PC-3 (cell line): ENCODE data around the gene RASAL1. TPM values are rescaled to one million over a fixed set of nuclear protein-coding genes. Genes with fewer than 3 reads are reported as not detected.

ENCODE experiments used
- ATAC-seq: fragments of 200-7000 bp; cut with Tn5 transposase; 2 replicates; pipeline ENCODE4 v1.9.1; 2020; ENCODE audit warnings: mild to moderate bottlenecking, moderate library complexity
- BruUV-seq: library from RNA; stranded (reverse); fragments of 400-500 nt; replicated peaks from 2 replicates; lab custom pipeline; 2021; lab: Mats Ljungman, UMichigan
- CTCF ChIA-PET: fragments of 300-600 bp; sonication (Branson Sonifier 250); formaldehyde crosslinking; loops from one replicate; lab custom pipeline; 2022; ENCODE audit warnings: antibody characterized with exemption; lab: Charles Lee
- POLR2A ChIA-PET: fragments of 300-600 bp; sonication (Branson Sonifier 250); formaldehyde crosslinking; loops from one replicate; lab custom pipeline; 2022; ENCODE audit warnings: antibody characterized with exemption; ENCODE audit not compliant: unreplicated experiment; lab: Charles Lee
- DNase-seq: peaks from one replicate; pipeline ENCODE4 v3.0.0-alpha.2; 2015
- H2AFZ ChIP-seq: fragments of 300-600 bp; sonication (generic); 2 replicates; pipeline ENCODE4 v1.6.0; 2016; ENCODE audit warnings: antibody characterized with exemption, low read length
- H3F3A ChIP-seq: fragments of 300-600 bp; sonication (generic); one replicate; pipeline ENCODE4 v1.6.0; 2017; ENCODE audit warnings: antibody characterized with exemption, low read length, control low read depth, mild to moderate bottlenecking; ENCODE audit not compliant: unreplicated experiment
- H3K27ac ChIP-seq: fragments of 300-600 bp; sonication (generic); 2 replicates; pipeline ENCODE4 v1.5.1; 2016; ENCODE audit warnings: mild to moderate bottlenecking, low read length
- H3K27me3 ChIP-seq: fragments of 300-600 bp; sonication (generic); 2 replicates; pipeline ENCODE4 v1.6.1; 2016; ENCODE audit warnings: low read length, mixed read lengths
- H3K36me3 ChIP-seq: fragments of 300-600 bp; sonication (generic); 2 replicates; pipeline ENCODE4 v1.6.1; 2016; ENCODE audit warnings: low read depth, mixed run types, low read length, mixed read lengths
- H3K4me1 ChIP-seq: fragments of 300-600 bp; sonication (generic); 2 replicates; pipeline ENCODE4 v1.5.1; 2016; ENCODE audit warnings: low read length; ENCODE audit not compliant: insufficient read depth
- H3K4me2 ChIP-seq: fragments of 300-600 bp; sonication (generic); 2 replicates; pipeline ENCODE4 v1.6.0; 2016; ENCODE audit warnings: low read length
- H3K4me3 ChIP-seq: fragments of 300-600 bp; sonication (generic); 2 replicates; pipeline ENCODE4 v1.5.1; 2016; ENCODE audit warnings: mild to moderate bottlenecking, low read length, mixed read lengths
- H3K79me2 ChIP-seq: fragments of 300-600 bp; sonication (generic); 2 replicates; pipeline ENCODE4 v1.6.1; 2017; ENCODE audit warnings: low read length, mixed read lengths
- H3K9ac ChIP-seq: fragments of 300-600 bp; sonication (generic); 2 replicates; pipeline ENCODE4 v1.6.0; 2016; ENCODE audit warnings: mild to moderate bottlenecking, low read length
- H3K9me2 ChIP-seq: fragments of 300-600 bp; sonication (generic); replicated peaks from 2 replicates; pipeline ENCODE4 v1.6.1; 2016; ENCODE audit warnings: mixed run types, low read length, mixed read lengths
- H3K9me3 ChIP-seq: fragments of 300-600 bp; sonication (generic); 2 replicates; pipeline ENCODE4 v1.6.1; 2016; ENCODE audit warnings: low read length, mixed read lengths
- H4K20me1 ChIP-seq: fragments of 300-600 bp; sonication (generic); 2 replicates; pipeline ENCODE4 v1.6.1; 2016; ENCODE audit warnings: low read length, mixed read lengths
- CTCF ChIP-seq: fragments of 300-600 bp; sonication (generic); conservative IDR thresholded peaks from 2 replicates; pipeline ENCODE4 v1.5.1; 2017; ENCODE audit warnings: antibody characterized with exemption, low read depth, mild to moderate bottlenecking, low read length
- EZH2 ChIP-seq: fragments of 300-600 bp; sonication (generic); IDR thresholded peaks from one replicate; pipeline ENCODE4 v1.6.1; 2017; ENCODE audit warnings: antibody characterized with exemption, mild to moderate bottlenecking, low read length; ENCODE audit not compliant: unreplicated experiment
- EZH2phosphoT487 ChIP-seq: fragments of 300-600 bp; sonication (generic); IDR thresholded peaks from 2 replicates; pipeline ENCODE4 v1.6.1; 2018; ENCODE audit warnings: mild to moderate bottlenecking, antibody characterized with exemption, low read length, borderline replicate concordance
- intact Hi-C: fragments of 100-400 bp; cut with micrococcal nuclease; formaldehyde crosslinking; loops from 2 replicates; pipeline ENCODE4 v1.9.0; 2023
- total RNA-seq: library from RNA; depleted of rRNA; stranded (reverse); fragments of >200 nt; gene quantifications from 2 replicates; pipeline ENCODE4 v1.2.3, GENCODE V29; 2014

RASAL1 gene
- total RNA-seq, 1 experiment from 2014 or later = 0.66 TPM

GRCh38 chr12:113120670-113121370, 14.7 kb downstream of the RASAL1 start:
- Histone ChIP-seq H3K9me2 (no peaks in the 10 kb centered on the region), H3K79me2 (no peaks in the 10 kb centered on the region), H3K4me3 (no peak overlapping the region), H3K9me3 (0 out of 2 replicates have a peak, but pooled peaks cover 5% of the 10 kb centered on the region), H3K4me2 (no peak overlapping the region), H4K20me1 (no peaks in the 10 kb centered on the region), H3K27me3 (peaks cover 9% of the 10 kb centered on the region; the same call in 1 of the 2 replicates), H3K4me1 (no peaks in the 10 kb centered on the region), H2AFZ (no peak overlapping the region), H3K9ac (no peak overlapping the region), H3F3A (no peaks in the 10 kb centered on the region), H3K27ac (no peak overlapping the region), H3K36me3 (no peaks in the 10 kb centered on the region)
- BruUV-seq = no TSS peak
- TF ChIP-seq EZH2 = no peak
- TF ChIP-seq EZH2phosphoT487 = no peak
- no peak for TF ChIP-seq CTCF
- ChIA-PET CTCF (no interaction called here), POLR2A (interaction anchor here (0.6 to 0.7 kb wide), 2 partner anchors 22 to 126 kb away, joined by 3 to 4 read pairs; no protein-coding TSS in a partner anchor)
- ATAC-seq (0 out of 2 replicates have a peak, but pooled peaks have one; percentile 13), DNase-seq (no peak)
- intact Hi-C loops = no loop called here

- H3K27ac ChIP-seq = no peak overlapping the region
- no peaks in the 10 kb centered on the region for H4K20me1 ChIP-seq
- H3K4me1 ChIP-seq = no peaks in the 10 kb centered on the region
- no peaks in the 10 kb centered on the region for H3K79me2 ChIP-seq
- no peak overlapping the region for H2AFZ ChIP-seq
- H3K9me3 ChIP-seq = 0 out of 2 replicates have a peak, but pooled peaks cover 5% of the 10 kb centered on the region
- no peak overlapping the region for H3K9ac ChIP-seq
- no TSS peak for BruUV-seq
- DNase-seq = no peak
- peaks cover 9% of the 10 kb centered on the region; the same call in 1 of the 2 replicates for H3K27me3 ChIP-seq
- no peak overlapping the region for H3K4me3 ChIP-seq
- TF ChIP-seq CTCF (no peak), EZH2phosphoT487 (no peak), EZH2 (no peak)
- CTCF ChIA-PET = no interaction called here
- no peak overlapping the region for H3K4me2 ChIP-seq
- H3F3A ChIP-seq = no peaks in the 10 kb centered on the region
- POLR2A ChIA-PET = no interaction called here
- H3K9me2 ChIP-seq = no peaks in the 10 kb centered on the region
- no peaks in the 10 kb centered on the region for H3K36me3 ChIP-seq
- no peak for ATAC-seq
- intact Hi-C loops = no loop called here
These were observed 15.4 kb downstream of the RASAL1 start for GRCh38 chr12:113119980-113120669.
